Measurements from ENCODE around the gene IGF1R. TPM values are rescaled to one million over a fixed set of nuclear protein-coding genes. Genes with fewer than 3 reads are reported as not detected.
A peak's percentile ranks its signal among the peaks of the same experiment; 100 is the strongest.

Gene IGF1R
- total and polyA plus RNA-seq, 2 of the 13 experiments (the other 11 are each of a cell fraction or from before 2014, with no cell fraction given) = 15.9 to 18.4 TPM

- TF ChIP-seq ZNF768 (CRISPR knock-in tag; IDR thresholded peaks at IDR 0.05) (no peak), BCLAF1 (IDR thresholded peaks at IDR 0.05) (no peak), DMTF1 (CRISPR knock-in tag; IDR thresholded peaks at IDR 0.05) (no peak), TOPORS (CRISPR knock-in tag; IDR thresholded peaks at IDR 0.05) (0 out of 2 replicates have a peak, but pooled peaks have one; percentile 30), ZNF275 (CRISPR knock-in tag; IDR thresholded peaks at IDR 0.05; ENCODE audit: borderline replicate concordance) (no peak), HDAC1 (CRISPR knock-in tag; IDR thresholded peaks at IDR 0.05) (peak; percentile 68; the same call in 1 of the 2 replicates), PHF8 (CRISPR knock-in tag; IDR thresholded peaks at IDR 0.05) (peak; percentile 62), TEF (CRISPR knock-in tag; IDR thresholded peaks at IDR 0.05) (no peak), SAFB2 (CRISPR knock-in tag; IDR thresholded peaks at IDR 0.05; ENCODE audit: borderline replicate concordance, low read depth) (no peak), ZNF710 (CRISPR knock-in tag; IDR thresholded peaks at IDR 0.05; ENCODE audit: borderline replicate concordance) (0 out of 2 replicates have a peak, but pooled peaks have one; percentile 32), ZMAT5 (CRISPR knock-in tag; IDR thresholded peaks at IDR 0.05; ENCODE audit: borderline replicate concordance, low read depth) (no peak), HNRNPH1 (optimal IDR thresholded peaks at IDR 0.05; ENCODE audit: low read depth, low read length) (no peak), ZNF576 (CRISPR knock-in tag; IDR thresholded peaks at IDR 0.05) (no peak), ASH2L (IDR thresholded peaks at IDR 0.05; ENCODE audit: insufficient read length, low read depth, low read length) (peak; percentile 64), JARID2 (CRISPR knock-in tag; IDR thresholded peaks at IDR 0.05; ENCODE audit: insufficient replicate concordance) (no peak), EED (CRISPR knock-in tag; IDR thresholded peaks at IDR 0.05) (peak; percentile 75; the same call in 1 of the 2 replicates), EEA1 (CRISPR knock-in tag; IDR thresholded peaks at IDR 0.05; ENCODE audit: borderline replicate concordance) (no peak), ZSCAN31 (CRISPR knock-in tag; IDR thresholded peaks at IDR 0.05; ENCODE audit: low read depth) (no peak), MZF1 (CRISPR knock-in tag; IDR thresholded peaks at IDR 0.05; ENCODE audit: borderline replicate concordance) (no peak)
Observed at GRCh38 chr15:98650417-98651035, 2.2 kb downstream of the IGF1R start (continued).
